NK-92 (cell line): ENCODE data around the gene CMC4.

ENCODE experiments used
- DNase-seq: peaks from one replicate; lab custom pipeline; 2025; ENCODE audit not compliant: unreplicated experiment; lab: John Stamatoyannopoulos, UW

Gene CMC4, protein sequence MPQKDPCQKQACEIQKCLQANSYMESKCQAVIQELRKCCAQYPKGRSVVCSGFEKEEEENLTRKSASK

DNA sequence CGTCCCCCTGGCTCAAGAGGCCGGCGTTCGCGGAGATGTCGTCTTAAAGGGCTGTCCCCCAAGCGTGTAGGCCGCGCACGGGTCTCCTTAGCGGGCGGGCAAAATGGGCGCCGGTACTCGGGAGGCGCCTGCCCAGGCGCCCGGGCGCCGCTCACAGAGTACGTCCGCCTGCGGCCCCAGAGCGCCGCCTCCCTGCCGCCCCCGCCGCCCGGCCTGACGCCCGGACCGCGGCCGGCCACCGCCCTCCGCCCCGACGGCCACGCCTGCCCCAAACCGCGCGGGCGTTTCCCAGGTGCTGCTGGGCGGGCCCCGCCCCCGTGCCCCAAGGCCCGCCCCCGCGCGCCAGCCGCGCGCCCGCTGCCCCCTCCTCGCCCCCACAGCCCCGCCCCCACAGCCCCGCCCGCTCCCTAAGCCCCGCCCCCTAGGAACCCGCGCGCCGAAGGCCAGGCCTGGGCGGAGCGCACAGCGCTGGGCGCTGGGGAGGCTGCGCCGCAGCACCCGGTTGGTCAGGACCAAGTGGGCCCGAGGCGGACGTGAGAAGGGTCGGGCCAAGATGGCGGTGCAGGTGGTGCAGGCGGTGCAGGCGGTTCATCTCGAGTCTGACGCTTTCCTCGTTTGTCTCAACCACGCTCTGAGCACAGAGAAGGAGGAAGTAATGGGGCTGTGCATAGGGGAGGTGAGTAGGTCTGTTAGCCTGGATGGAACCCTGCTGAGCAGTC lies at the start of gene CMC4, which contains the start of the genes BRCC3 and MTCP1:
TSS of gene CMC4 (minus strand) at position 162 of the 719 bp plus-strand sequence. CDS start 7,113 bp downstream, outside the sequence.
TSS of gene BRCC3 (plus strand) at position 534 of the 719 bp plus-strand sequence. CDS start at position 554, 20 bp downstream.
TSS of gene MTCP1 (minus strand) at position 162 of the 719 bp plus-strand sequence. CDS start 5,126 bp downstream, outside the sequence.
- DNase-seq = no peak

DNA sequence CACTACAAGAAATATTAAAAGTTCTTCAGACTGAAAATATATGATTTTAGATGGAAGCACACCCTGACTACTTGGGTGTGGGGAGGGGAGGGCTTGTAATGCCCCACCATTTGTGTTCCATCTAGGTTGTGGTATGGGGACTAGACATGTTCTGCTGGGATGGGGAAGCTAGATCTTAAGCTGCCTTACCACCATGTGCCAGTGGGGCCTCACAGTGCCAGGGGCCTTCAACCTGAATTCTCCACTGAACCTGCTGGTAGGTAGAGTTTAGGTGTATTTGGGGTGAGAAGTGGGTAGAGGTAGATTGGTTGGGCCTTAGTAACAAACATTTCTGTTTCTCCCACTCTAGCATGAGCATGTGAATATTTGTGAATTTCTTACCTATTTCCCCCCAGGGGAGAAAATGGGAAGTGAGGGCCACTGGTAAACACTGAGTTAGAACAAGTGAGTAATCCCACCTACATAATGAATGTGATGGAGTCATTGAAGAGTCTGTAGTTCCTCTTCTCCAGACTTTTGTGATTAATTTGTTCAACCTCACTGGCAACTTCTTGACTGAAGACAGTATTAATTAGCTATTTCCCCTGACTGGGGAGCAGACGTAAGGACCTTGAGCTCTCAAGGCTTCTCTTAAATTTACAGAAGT lies 44.4 kb upstream of the CMC4 start:
- DNase-seq = no peak

DNA sequence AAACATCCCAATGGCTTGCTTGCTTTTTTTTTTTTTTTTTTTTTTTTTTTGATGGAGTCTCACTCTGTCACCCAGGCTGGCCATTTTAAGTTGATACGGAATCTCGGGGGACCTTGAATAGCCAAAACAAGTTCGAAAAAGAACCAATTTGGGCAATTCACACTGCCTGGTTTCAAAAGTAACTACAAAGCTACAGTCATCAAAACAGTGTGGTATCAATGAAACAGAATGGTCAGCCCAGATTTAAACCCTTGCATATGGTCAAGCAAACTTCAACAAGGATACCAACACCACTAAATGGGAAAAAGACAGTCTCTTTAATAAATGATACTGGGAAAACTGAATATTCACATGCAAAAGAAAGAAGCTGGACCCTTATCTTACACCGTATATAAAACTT lies 42.2 kb upstream of the CMC4 start:
- DNase-seq = no peak

DNA sequence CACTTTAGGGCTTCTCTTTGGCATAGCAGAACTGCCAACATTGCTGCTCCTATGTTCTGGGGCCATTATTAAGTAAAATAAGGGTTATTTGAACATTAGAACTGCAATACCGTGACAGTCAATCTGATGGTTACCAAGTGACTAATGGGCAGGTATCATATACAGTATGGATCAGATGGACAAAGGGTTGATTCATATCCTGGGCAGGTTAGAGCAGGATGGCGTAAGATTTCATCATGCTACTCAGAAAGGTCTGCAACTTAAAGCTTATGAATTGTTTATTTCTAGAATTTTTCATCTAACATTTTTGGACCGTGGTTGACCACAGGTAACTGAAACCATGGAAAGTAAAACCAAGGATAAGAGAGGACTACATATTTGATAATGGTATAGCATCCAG lies 41.2 kb upstream of the CMC4 start:
- no peak for DNase-seq

DNA sequence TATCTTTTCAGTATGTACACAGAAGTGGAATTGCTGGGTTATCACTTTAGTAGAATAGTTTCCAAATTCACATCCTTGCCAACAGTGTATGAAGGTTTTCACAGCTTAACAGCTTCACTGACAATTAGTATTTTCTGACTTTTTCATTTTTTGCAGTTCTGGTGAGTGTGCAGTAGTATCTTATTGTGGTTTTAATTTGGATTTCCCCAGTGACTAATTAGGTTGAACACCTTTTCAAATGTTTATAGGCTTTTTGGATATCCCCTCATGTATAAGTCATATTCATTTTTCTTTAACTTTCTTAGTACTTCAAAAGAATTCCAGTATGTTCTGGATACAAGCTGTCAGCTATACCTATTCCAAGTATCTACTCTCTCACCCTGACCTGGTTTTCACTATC lies 37.5 kb upstream of the CMC4 start:
- no peak for DNase-seq

DNA sequence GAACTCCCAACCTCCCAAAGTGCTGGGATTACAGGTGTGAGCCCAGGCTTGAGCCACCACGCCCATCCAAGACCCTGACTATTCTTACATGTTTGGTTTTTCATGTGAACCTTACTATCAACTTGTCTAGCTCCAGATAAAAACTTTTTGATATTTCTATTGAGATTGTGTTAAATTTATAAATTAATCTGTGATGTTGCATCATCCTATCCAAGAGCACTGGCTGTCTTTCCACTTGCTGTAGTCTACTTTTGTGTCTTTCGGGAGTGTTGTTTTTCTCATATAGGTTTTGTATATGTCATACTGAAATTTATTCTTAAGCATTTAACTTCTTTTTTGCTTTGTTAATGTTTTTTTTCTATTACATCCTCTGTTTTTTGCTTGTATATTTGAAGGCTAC lies 35.0 kb upstream of the CMC4 start:
- no peak for DNase-seq

DNA sequence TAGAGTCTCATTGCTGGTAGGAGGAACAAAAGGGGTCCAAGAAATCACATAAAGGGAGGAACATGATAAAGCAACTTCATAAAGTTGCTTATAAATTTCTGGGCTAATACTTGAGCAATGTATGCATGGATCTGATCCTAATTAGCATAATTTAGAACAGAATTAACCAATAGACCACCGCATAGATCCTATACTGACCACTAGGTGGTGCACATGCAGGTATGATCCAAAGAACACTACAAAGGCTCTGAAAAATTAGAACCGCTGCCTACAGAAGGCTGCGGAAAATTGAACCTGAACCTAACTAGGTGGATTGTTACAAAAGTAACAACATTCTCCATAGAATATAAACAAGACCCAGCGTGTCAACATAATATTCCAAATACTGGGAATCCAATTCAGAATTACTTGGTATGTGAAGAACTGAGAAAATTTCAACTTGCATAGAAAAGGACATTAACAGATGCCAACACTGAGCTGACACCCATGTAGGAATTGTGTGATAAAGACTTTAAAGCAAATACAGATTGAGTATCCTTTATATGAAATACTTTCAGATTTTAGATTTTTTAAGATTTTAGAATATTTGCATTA lies 23.6 kb upstream of the CMC4 start:
- no peak for DNase-seq

DNA sequence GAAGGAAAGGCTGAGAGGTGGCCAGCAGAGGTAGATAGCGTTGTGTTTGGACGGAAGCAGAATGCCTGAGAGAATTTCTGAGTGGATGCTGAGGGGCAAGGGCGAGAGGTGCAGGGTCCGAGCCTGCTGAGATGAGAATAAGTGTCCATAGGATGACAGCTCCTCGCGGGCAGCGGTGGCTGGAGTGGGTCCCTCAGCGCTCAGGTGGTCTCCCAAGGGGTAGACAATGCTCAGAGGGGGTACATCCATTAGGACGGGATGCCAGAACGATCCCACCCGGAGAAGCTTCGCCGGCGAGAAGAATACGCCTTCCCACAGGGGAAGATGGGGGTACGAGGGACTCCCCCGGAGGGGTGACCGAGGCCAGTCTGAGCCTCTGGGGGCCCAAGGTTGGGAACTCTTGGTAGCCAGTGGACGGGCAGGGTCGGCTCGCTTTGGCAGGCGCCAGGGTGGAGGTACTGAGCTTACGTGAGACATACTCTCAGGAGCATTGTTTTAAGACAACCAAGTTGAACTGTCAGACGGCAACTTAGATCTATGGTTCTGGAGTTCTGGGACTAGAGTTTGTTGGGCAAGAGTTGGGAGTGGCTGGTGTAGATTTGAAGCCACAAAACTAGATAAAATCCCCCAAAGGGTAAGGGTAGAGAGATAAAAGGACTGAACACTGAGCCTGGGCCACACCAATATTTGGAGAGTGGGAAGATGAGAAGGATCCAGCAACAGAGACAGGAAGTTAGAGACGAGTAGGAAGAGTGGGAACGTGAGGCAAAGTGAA lies 16.2 kb upstream of the CMC4 start:
- DNase-seq = no peak

DNA sequence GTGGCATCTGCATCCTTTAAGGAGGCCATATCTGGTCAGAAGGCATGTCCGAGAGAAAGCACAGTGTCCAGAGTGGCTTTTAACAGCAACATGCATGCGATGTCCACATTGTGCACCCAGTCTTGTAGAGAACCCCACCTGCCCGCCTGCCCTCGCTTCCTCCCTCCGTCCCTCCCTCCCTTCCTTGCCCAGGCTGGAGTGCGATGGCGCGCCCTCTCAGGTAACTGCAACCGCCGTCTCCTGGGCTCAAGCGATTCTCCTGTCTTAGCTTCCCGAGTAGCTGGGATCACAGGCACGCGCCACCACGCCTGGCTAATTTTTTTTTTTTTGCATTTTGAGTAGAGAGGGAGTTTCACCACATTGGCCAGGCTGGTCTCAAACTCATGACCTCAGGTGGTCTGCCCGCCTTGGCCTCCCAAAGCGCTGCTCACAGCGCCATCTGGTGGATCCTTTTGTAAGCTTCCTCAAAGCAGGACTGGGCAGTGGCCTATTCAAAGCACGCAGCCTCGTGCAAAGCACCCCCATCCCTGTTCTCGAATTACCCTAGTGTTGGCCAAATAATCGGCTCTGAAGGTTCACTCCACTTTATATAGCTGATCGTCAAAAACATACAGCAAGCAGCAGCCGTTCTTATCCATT lies 15.4 kb upstream of the CMC4 start:
- no peak for DNase-seq

DNA sequence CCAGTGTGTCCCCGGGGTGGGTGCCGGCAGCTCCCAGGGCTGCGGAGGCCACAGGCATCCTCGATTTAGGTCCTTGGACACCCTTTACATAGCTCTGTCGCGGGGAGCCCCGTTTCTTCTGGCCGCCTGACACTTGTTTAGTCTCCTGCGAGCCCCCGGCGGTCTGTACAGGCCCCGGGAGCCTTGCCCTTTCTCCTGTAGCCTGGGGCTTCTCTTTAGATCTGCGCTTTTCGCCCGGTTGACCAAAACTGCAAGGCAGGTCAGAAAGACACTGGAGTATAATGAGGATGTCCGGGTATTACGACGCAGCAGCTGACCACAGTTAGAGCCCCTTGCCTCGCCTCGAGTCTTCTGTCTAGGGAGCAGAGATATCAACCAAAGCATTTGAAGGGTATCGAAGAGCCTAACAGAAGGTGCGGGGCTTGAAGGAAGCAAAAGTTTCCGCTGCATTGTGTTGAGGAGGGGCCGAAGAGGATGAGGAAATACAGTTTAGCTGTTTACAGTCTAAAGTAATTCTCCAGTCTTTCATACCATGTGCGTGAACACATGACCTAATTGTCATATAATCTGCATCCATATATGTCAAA lies 851 bp upstream of the CMC4 start:
- no peak for DNase-seq

DNA sequence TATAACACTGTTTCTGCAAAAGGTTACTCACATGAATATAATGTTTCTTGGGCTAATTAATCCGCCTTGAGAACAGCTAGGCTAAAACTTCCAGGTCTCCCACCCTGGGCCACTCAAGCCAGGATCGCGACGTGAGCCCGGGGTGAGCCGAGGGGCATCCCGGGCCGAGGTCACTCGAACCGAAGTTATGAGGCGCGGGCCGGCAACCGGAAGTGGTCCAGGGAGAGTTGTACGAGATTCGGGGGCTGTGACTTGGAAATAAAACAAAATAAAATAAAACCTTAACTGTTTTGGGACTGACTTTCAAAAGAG lies 317 bp downstream of the CMC4 start:
- no peak for DNase-seq

DNA sequence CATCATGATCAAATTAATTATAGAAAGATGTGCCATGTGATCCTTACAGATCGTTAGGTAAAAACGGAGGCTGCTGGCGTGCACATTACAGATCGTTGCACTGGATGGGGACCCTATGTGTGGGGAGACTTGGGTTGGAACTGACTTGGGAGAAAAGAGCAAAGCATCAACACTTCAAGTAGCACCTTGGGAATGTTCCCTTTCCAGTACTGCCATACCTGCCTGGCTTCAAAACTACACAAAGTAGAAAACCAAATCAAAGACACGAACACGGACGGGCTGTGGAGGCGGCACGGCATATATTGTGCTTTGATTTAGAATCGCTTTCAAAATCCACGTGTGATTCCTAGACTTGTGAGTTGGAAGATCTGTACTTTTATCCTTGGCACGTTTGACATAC lies 898 bp downstream of the CMC4 start:
- no peak for DNase-seq

DNA sequence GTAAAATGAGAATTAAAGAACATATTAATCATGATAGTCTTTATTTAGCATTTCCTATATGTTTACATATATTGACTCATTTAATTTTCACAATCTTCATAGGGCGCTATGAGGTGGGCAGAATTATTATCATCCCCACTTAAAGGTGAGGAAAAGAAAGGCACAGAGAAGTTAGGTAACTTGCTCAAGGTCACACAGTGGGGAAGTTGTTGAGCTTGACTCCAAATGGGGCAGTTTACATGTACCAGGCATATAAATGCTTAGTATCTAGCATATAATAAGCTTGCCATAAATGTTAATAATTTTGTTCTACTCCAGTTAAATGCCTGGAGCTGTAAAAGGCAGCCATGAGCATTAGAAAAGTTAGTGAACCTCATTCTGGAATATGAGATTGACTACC lies 1.5 kb downstream of the CMC4 start:
- DNase-seq = no peak

DNA sequence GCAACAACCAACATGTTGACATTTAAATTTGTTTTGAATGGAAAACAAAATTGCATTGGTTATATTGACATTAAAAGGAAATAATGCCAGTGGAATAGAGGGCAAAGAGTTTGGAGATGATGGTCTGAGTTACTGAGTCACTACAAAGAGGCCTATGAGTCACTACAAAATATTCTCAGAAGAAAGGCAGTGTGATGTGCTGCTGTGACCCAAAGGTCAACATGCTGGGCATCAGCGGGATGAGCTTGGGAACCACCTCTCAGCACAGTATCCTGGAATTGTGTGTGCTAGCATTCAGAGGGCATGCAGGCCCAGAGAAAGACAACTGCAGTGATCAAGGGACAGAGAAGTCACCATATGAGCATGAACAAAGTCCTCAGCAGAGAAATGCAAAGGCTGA lies 2.8 kb downstream of the CMC4 start:
- DNase-seq = no peak

DNA sequence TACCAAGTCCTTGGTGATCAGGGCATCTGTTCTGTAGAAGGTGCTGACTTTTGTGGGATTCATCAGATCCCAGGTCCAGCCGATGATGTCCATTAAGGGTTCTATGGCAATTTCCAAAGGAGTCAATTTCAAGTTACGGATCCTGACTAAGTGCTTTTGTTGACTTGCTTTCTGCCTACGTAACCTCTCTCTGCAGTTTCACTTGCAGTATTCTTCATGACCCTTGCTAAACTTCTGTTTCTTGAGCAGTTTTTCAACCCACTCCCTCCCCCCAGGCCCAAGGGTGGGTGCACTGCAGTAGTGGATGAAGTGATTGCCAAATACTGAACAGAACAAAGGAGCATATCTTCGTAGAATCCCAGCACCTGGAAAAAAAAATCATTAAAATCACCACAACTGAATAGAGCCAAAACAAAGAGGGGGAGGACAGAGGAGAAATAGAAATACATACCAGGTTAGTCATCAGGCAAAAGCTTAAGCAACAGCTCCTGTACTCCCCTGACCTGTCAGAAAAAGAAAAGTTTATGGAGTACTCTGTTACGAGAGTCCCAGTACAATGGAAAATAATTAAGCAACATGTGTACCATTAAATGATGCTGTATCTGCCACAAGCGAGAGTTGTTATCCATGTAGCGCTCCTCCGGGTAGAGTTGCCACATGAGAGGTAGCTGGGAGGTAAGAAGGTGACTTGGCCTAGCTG lies 5.8 kb downstream of the CMC4 start:
- no peak for DNase-seq

DNA sequence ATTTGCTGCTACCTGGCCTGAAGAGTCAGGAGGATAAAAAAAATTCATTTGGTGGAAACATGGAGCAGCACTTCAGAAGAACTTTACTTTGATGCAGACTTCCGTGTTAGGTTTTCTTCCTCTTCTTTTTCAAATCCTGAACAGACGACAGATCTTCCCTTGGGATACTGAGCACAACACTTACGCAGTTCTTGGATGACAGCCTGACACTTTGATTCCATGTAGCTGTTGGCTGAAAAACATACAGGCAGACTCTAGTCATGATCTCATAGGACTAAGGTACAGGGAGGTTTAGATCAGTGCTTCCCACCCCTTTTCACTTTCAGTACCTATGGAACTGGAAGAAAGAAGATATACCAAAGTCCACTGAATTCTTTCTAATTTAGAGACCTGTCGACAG lies 9.2 kb downstream of the CMC4 start:
- no peak for DNase-seq

DNA sequence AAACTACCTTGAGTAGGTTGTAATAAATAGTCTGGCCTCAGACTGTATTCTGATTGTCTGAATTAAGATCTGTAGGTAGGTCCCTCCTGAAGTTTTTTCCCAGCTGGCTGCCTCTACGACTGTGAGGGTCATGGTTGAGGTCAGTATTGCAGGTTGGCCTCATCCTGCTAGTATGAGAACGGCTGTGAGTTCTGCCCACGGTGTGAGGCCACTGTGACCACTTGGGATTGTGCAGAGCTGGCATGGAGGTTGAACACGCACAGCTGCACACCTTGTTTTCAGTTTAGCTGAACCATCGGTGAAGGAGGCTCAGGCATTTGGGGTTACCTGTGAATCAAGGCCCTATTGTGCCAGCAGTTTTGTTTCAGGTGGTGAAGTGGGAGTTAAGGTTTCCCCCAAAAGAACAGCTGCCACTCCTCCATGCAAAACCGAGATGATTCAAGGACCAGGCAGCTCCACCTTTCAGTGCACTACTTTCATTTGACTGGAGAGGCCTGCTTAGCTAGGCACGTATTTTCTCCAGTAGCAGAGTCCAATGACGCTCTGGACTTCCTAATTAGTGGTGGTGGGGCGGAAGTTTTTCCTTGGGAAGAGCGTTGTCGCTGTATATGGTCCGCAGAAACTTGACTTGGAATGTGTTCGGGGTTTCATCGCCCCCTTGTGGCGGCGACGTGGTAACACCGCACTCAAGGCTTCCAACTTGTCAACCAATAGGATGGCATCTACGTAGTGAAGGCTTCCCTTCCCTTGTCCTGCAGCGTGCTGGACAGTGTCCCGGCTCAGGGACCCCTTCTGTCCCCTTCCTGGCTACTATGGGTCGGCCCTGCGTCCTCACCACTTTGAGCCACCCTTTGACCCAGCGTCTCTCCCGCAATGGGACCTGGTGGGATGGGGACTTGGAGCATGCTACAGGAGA lies 13.8 kb downstream of the CMC4 start:
- DNase-seq = no peak

DNA sequence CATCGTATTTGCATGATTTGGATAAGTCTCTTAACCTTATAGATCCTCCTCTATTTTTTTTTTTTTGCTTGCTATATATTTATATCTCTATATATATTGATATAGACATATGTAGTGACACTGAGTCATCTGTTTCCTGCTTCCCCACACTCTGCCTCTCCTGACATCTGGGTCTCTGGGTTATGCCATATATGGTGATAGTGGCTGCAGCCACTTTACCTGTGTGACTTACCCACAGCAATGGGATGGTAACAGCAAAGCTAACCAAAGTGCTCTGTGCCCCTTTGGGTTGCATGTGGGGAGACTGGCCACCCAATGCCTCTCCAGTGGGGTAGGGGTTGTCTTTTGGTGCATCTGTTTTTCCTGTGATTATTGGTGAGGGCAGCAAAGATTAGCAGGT lies 14.5 kb downstream of the CMC4 start:
- no peak for DNase-seq

DNA sequence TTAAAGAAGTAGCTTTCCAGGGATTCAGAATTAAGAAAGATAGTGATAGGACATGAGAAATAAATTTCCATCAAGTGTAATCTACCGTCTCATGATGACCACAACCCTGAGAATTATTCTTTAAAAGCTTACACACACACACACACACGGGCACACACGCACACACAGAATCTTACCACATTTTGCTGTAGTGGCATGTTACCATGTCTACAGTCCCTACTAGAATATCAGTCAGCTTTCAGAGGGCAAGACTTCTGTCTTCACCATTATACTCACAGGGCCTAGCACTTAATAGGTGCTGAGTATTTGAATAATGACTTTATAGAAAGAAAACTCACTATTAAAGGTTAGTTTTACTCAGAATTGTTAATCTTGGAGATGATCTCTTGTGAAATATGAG lies 15.4 kb downstream of the CMC4 start:
- DNase-seq = no peak
